PC-3 (cell line): ENCODE results near the gene RPL29. TPM values are rescaled to one million over a fixed set of nuclear protein-coding genes. Genes with fewer than 3 reads are reported as not detected.
A peak's percentile ranks its signal among the peaks of the same experiment; 100 is the strongest.

Experiments used
- ATAC-seq: fragments of 200-7000 bp; cut with Tn5 transposase; 2 replicates; pipeline ENCODE4 v1.9.1; 2020; ENCODE audit warnings: mild to moderate bottlenecking, moderate library complexity
- Bru-seq: library from RNA; stranded (reverse); fragments of 400-500 nt; gene quantifications from one replicate; lab custom pipeline; 2021; lab: Mats Ljungman, UMichigan
- BruChase-seq, 2 experiments: library from RNA; stranded (reverse); fragments of 400-500 nt; gene quantifications; one replicate each; lab custom pipeline; 2021; lab: Mats Ljungman, UMichigan
- BruUV-seq: library from RNA; stranded (reverse); fragments of 400-500 nt; replicated peaks from 2 replicates; lab custom pipeline; 2021; lab: Mats Ljungman, UMichigan
- CTCF ChIA-PET: fragments of 300-600 bp; sonication (Branson Sonifier 250); formaldehyde crosslinking; loops from one replicate; lab custom pipeline; 2022; ENCODE audit warnings: antibody characterized with exemption; lab: Charles Lee
- POLR2A ChIA-PET: fragments of 300-600 bp; sonication (Branson Sonifier 250); formaldehyde crosslinking; loops from one replicate; lab custom pipeline; 2022; ENCODE audit warnings: antibody characterized with exemption; ENCODE audit not compliant: unreplicated experiment; lab: Charles Lee
- DNase-seq: peaks from one replicate; pipeline ENCODE4 v3.0.0-alpha.2; 2015
- H2AFZ ChIP-seq: fragments of 300-600 bp; sonication (generic); 2 replicates; pipeline ENCODE4 v1.6.0; 2016; ENCODE audit warnings: antibody characterized with exemption, low read length
- H3F3A ChIP-seq: fragments of 300-600 bp; sonication (generic); one replicate; pipeline ENCODE4 v1.6.0; 2017; ENCODE audit warnings: antibody characterized with exemption, low read length, control low read depth, mild to moderate bottlenecking; ENCODE audit not compliant: unreplicated experiment
- H3K27ac ChIP-seq: fragments of 300-600 bp; sonication (generic); 2 replicates; pipeline ENCODE4 v1.5.1; 2016; ENCODE audit warnings: mild to moderate bottlenecking, low read length
- H3K27me3 ChIP-seq: fragments of 300-600 bp; sonication (generic); 2 replicates; pipeline ENCODE4 v1.6.1; 2016; ENCODE audit warnings: low read length, mixed read lengths
- H3K36me3 ChIP-seq: fragments of 300-600 bp; sonication (generic); 2 replicates; pipeline ENCODE4 v1.6.1; 2016; ENCODE audit warnings: low read depth, mixed run types, low read length, mixed read lengths
- H3K4me1 ChIP-seq: fragments of 300-600 bp; sonication (generic); 2 replicates; pipeline ENCODE4 v1.5.1; 2016; ENCODE audit warnings: low read length; ENCODE audit not compliant: insufficient read depth
- H3K4me2 ChIP-seq: fragments of 300-600 bp; sonication (generic); 2 replicates; pipeline ENCODE4 v1.6.0; 2016; ENCODE audit warnings: low read length
- H3K4me3 ChIP-seq: fragments of 300-600 bp; sonication (generic); 2 replicates; pipeline ENCODE4 v1.5.1; 2016; ENCODE audit warnings: mild to moderate bottlenecking, low read length, mixed read lengths
- H3K79me2 ChIP-seq: fragments of 300-600 bp; sonication (generic); 2 replicates; pipeline ENCODE4 v1.6.1; 2017; ENCODE audit warnings: low read length, mixed read lengths
- H3K9ac ChIP-seq: fragments of 300-600 bp; sonication (generic); 2 replicates; pipeline ENCODE4 v1.6.0; 2016; ENCODE audit warnings: mild to moderate bottlenecking, low read length
- H3K9me2 ChIP-seq: fragments of 300-600 bp; sonication (generic); replicated peaks from 2 replicates; pipeline ENCODE4 v1.6.1; 2016; ENCODE audit warnings: mixed run types, low read length, mixed read lengths
- H3K9me3 ChIP-seq: fragments of 300-600 bp; sonication (generic); 2 replicates; pipeline ENCODE4 v1.6.1; 2016; ENCODE audit warnings: low read length, mixed read lengths
- H4K20me1 ChIP-seq: fragments of 300-600 bp; sonication (generic); 2 replicates; pipeline ENCODE4 v1.6.1; 2016; ENCODE audit warnings: low read length, mixed read lengths
- CTCF ChIP-seq: fragments of 300-600 bp; sonication (generic); conservative IDR thresholded peaks from 2 replicates; pipeline ENCODE4 v1.5.1; 2017; ENCODE audit warnings: antibody characterized with exemption, low read depth, mild to moderate bottlenecking, low read length
- EZH2 ChIP-seq: fragments of 300-600 bp; sonication (generic); IDR thresholded peaks from one replicate; pipeline ENCODE4 v1.6.1; 2017; ENCODE audit warnings: antibody characterized with exemption, mild to moderate bottlenecking, low read length; ENCODE audit not compliant: unreplicated experiment
- EZH2phosphoT487 ChIP-seq: fragments of 300-600 bp; sonication (generic); IDR thresholded peaks from 2 replicates; pipeline ENCODE4 v1.6.1; 2018; ENCODE audit warnings: mild to moderate bottlenecking, antibody characterized with exemption, low read length, borderline replicate concordance
- intact Hi-C: fragments of 100-400 bp; cut with micrococcal nuclease; formaldehyde crosslinking; loops from 2 replicates; pipeline ENCODE4 v1.9.0; 2023
- long read RNA-seq: library from polyadenylated mRNA; unstranded; transcript quantifications from one replicate; pipeline ENCODE4 v2.0.0, GENCODE V29; 2021; ENCODE audit not compliant: unreplicated experiment
- total RNA-seq: library from RNA; depleted of rRNA; stranded (reverse); fragments of >200 nt; gene quantifications from 2 replicates; pipeline ENCODE4 v1.2.3, GENCODE V29; 2014; rRNA removed

Gene RPL29
- total RNA-seq (1,539 and 1,807 TPM in 2 replicates), Bru-seq, nascent RNA (percentile 100 among the genes with signal in this experiment), BruChase-seq, experiment 1, labeled RNA remaining after a 6-hour chase (percentile 100 among the genes with signal in this experiment), BruChase-seq, experiment 2, labeled RNA remaining after a 2-hour chase (percentile 100 among the genes with signal in this experiment)
- long read RNA-seq, transcript RPL29-201 (4 exons, 723 nt) = major isoform, 339 of 477 reads
- long read RNA-seq, transcript RPL29-206 (3 exons, 880 nt) = minor isoform, 5 of 477 reads
- long read RNA-seq, partial matches to known transcripts = 127 of 477 reads
- long read RNA-seq, other reads (novel, unspliced or antisense) = 3 of 477 reads

GRCh38 chr3:51995346-51996163 is at the start of gene RPL29:
Gene RPL29, minus strand, starts transcription at chr3:51995895. Its CDS starts 434 bp downstream, at chr3:51995461.
- peaks cover 22% of the 10 kb centered on the region for H3K4me1 ChIP-seq
- BruUV-seq = TSS peak; percentile 52
- H3K9me2 ChIP-seq = no peaks in the 10 kb centered on the region
- POLR2A ChIA-PET = interaction anchor here (0.6 to 1.0 kb wide), 8 partner anchors 13 to 344 kb away, joined by 3 to 5 read pairs (median 4); partner anchors contain the start of genes ABHD14B, ACY1, DUSP7 and POC1A
- peak within 1 kb of the TSS; percentile 58 for H3K27ac ChIP-seq
- H4K20me1 ChIP-seq = 0 out of 2 replicates have a peak, but pooled peaks cover 4% of the 10 kb centered on the region
- peaks cover 29% of the 10 kb centered on the region for H3K36me3 ChIP-seq
- peak within 1 kb of the TSS; percentile 34 for H2AFZ ChIP-seq
- TF ChIP-seq EZH2 (no peak), CTCF (no peak), EZH2phosphoT487 (no peak)
- peaks cover 18% of the 10 kb centered on the region for H3F3A ChIP-seq
- ATAC-seq (peak; percentile 77), DNase-seq (peak; percentile 96)
- intact Hi-C loops = loop anchor here (1.0 kb wide), 1 partner anchor 53 kb away; the partner anchor contains the start of gene PARP3
- H3K4me2 ChIP-seq = peak within 1 kb of the TSS; percentile 93
- no peaks in the 10 kb centered on the region for H3K9me3 ChIP-seq
- peaks cover 32% of the 10 kb centered on the region for H3K79me2 ChIP-seq
- peak within 1 kb of the TSS; percentile 99 for H3K9ac ChIP-seq
- CTCF ChIA-PET = interaction anchor here (0.5 to 1.0 kb wide), 3 partner anchors 22 to 61 kb away, joined by 3 to 6 read pairs (median 3); partner anchors contain the start of genes ABHD14B and DUSP7
- H3K4me3 ChIP-seq = peak within 1 kb of the TSS; percentile 93
- H3K27me3 ChIP-seq = no peaks in the 10 kb centered on the region

- H3K9ac ChIP-seq = peak overlapping the region; percentile 97
- DNase-seq = no peak
Measured at GRCh38 chr3:52044869-52045619, 49.3 kb upstream of the RPL29 start.

More at GRCh38 chr3:52044869-52045619, 49.3 kb upstream of the RPL29 start:
- ATAC-seq = no peak
- intact Hi-C loops = no loop called here
- Histone ChIP-seq H3K27me3 (no peaks in the 10 kb centered on the region), H3K9me3 (no peaks in the 10 kb centered on the region), H3K36me3 (peaks cover 4% of the 10 kb centered on the region), H3F3A (peaks cover 6% of the 10 kb centered on the region), H3K9me2 (no peaks in the 10 kb centered on the region), H3K4me3 (no peak overlapping the region), H3K79me2 (no peaks in the 10 kb centered on the region), H2AFZ (no peak overlapping the region), H3K4me2 (peak overlapping the region; percentile 77), H3K27ac (peak overlapping the region; percentile 99), H4K20me1 (no peaks in the 10 kb centered on the region), H3K4me1 (peaks cover 37% of the 10 kb centered on the region)
- TF ChIP-seq CTCF (0 out of 2 replicates have a peak, but pooled peaks have one; percentile 9), EZH2phosphoT487 (no peak), EZH2 (no peak)
- ChIA-PET POLR2A (no interaction called here), CTCF (no interaction called here)
- no TSS peak for BruUV-seq
